LNCAP (cell line): ENCODE measurements around the gene VCAM1.

Source experiments
- CTCF ChIP-seq: fragments of 450-650 bp; IDR thresholded peaks from 2 replicates; pipeline ENCODE4 v1.5.1; 2017; ENCODE audit warnings: mild to moderate bottlenecking

Gene VCAM1

GRCh38 chr1:100767176-100767890 is 47.8 kb downstream of the VCAM1 start:
- no peak for TF ChIP-seq CTCF

- no peak for TF ChIP-seq CTCF
Measured at GRCh38 chr1:100769323-100769722, 49.8 kb downstream of the VCAM1 start.

- no peak for TF ChIP-seq CTCF
Measured at GRCh38 chr1:100769906-100770646, 50.5 kb downstream of the VCAM1 start.

GRCh38 chr1:100773444-100773843 is 53.9 kb downstream of the VCAM1 start:
- no peak for TF ChIP-seq CTCF

GRCh38 chr1:100774370-100774769 is 54.8 kb downstream of the VCAM1 start:
- no peak for TF ChIP-seq CTCF

- TF ChIP-seq CTCF, result no peak
Measured at GRCh38 chr1:100775483-100775882, 55.9 kb downstream of the VCAM1 start.

- no peak for TF ChIP-seq CTCF
Measured at GRCh38 chr1:100778748-100779147, 59.2 kb downstream of the VCAM1 start.
